ENCODE results near the gene ADCY2. TPM values are rescaled to one million over a fixed set of nuclear protein-coding genes. Genes with fewer than 3 reads are reported as not detected.

ADCY2 gene
- total and polyA plus RNA-seq, 9 of the 15 experiments (the other 6 are each of a cell fraction or from before 2014, with no cell fraction given), result 0.01 to 0.15 (median 0.03) TPM; not detected in 5

DNA sequence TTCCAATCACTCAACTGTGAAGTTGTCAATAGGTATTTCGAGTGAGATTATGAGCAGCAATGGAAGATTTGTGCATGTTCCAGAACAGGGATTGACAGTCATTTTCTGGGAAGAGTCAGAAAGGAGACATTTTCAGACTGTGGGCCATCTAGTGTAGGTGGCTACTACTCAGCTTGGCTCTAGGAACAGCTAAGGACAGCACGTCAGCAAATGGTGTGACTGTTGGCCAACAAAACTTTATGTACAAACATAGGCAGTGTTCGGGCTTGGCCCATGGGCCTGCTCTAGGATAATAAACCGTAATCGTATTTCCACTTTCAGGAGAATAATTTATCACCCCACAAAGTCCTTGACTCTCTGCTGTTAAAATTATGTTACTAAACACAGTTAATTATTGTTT is 143.6 kb downstream of the ADCY2 start (continued):
- no peak for TF ChIP-seq CUX1 (CRISPR knock-in tag; IDR thresholded peaks at IDR 0.05)
- no peak for TF ChIP-seq ZNF140 (CRISPR knock-in tag; IDR thresholded peaks at IDR 0.05)
- no peak for TF ChIP-seq HNRNPH1 (optimal IDR thresholded peaks at IDR 0.05; ENCODE audit: low read depth, low read length)
- TF ChIP-seq, protein P1, sequence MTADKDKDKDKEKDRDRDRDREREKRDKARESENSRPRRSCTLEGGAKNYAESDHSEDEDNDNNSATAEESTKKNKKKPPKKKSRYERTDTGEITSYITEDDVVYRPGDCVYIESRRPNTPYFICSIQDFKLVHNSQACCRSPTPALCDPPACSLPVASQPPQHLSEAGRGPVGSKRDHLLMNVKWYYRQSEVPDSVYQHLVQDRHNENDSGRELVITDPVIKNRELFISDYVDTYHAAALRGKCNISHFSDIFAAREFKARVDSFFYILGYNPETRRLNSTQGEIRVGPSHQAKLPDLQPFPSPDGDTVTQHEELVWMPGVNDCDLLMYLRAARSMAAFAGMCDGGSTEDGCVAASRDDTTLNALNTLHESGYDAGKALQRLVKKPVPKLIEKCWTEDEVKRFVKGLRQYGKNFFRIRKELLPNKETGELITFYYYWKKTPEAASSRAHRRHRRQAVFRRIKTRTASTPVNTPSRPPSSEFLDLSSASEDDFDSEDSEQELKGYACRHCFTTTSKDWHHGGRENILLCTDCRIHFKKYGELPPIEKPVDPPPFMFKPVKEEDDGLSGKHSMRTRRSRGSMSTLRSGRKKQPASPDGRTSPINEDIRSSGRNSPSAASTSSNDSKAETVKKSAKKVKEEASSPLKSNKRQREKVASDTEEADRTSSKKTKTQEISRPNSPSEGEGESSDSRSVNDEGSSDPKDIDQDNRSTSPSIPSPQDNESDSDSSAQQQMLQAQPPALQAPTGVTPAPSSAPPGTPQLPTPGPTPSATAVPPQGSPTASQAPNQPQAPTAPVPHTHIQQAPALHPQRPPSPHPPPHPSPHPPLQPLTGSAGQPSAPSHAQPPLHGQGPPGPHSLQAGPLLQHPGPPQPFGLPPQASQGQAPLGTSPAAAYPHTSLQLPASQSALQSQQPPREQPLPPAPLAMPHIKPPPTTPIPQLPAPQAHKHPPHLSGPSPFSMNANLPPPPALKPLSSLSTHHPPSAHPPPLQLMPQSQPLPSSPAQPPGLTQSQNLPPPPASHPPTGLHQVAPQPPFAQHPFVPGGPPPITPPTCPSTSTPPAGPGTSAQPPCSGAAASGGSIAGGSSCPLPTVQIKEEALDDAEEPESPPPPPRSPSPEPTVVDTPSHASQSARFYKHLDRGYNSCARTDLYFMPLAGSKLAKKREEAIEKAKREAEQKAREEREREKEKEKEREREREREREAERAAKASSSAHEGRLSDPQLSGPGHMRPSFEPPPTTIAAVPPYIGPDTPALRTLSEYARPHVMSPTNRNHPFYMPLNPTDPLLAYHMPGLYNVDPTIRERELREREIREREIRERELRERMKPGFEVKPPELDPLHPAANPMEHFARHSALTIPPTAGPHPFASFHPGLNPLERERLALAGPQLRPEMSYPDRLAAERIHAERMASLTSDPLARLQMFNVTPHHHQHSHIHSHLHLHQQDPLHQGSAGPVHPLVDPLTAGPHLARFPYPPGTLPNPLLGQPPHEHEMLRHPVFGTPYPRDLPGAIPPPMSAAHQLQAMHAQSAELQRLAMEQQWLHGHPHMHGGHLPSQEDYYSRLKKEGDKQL (CRISPR knock-in tag; IDR thresholded peaks at IDR 0.05; ENCODE audit: borderline replicate concordance), result no peak
- TF ChIP-seq, protein P2, sequence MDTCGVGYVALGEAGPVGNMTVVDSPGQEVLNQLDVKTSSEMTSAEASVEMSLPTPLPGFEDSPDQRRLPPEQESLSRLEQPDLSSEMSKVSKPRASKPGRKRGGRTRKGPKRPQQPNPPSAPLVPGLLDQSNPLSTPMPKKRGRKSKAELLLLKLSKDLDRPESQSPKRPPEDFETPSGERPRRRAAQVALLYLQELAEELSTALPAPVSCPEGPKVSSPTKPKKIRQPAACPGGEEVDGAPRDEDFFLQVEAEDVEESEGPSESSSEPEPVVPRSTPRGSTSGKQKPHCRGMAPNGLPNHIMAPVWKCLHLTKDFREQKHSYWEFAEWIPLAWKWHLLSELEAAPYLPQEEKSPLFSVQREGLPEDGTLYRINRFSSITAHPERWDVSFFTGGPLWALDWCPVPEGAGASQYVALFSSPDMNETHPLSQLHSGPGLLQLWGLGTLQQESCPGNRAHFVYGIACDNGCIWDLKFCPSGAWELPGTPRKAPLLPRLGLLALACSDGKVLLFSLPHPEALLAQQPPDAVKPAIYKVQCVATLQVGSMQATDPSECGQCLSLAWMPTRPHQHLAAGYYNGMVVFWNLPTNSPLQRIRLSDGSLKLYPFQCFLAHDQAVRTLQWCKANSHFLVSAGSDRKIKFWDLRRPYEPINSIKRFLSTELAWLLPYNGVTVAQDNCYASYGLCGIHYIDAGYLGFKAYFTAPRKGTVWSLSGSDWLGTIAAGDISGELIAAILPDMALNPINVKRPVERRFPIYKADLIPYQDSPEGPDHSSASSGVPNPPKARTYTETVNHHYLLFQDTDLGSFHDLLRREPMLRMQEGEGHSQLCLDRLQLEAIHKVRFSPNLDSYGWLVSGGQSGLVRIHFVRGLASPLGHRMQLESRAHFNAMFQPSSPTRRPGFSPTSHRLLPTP (IDR thresholded peaks at IDR 0.05; ENCODE audit: borderline replicate concordance, extremely low read depth, insufficient read length), result no peak
- TF ChIP-seq CSDE1 (IDR thresholded peaks at IDR 0.05), result no peak

All from K562 (cell line).